HCT116 (cell line): ENCODE data around the gene ATG5. TPM values are rescaled to one million over a fixed set of nuclear protein-coding genes. Genes with fewer than 3 reads are reported as not detected.
"Not testable (repeated sequence)": the region's sequence is repeated elsewhere in the genome, so short reads cannot be mapped to it uniquely, and the experiment has no call there.

Experiments
- ATAC-seq: fragments of 200-7000 bp; cut with Tn5 transposase; 2 replicates; pipeline ENCODE4 v1.9.1; 2020; ENCODE audit warnings: mild to moderate bottlenecking, moderate library complexity
- BruUV-seq: library from RNA; stranded (reverse); fragments of 400-500 nt; replicated peaks from 2 replicates; lab custom pipeline; 2021; lab: Mats Ljungman, UMichigan
- CTCF ChIA-PET: fragments of 300-600 bp; sonication (Branson Sonifier 250); formaldehyde crosslinking; loops from one replicate; lab custom pipeline; 2021; ENCODE audit warnings: antibody characterized with exemption; lab: Charles Lee
- POLR2A ChIA-PET: fragments of 300-600, 350-600 bp; sonication (Branson Sonifier 250); formaldehyde crosslinking; loops from one replicate; lab custom pipeline; 2021; ENCODE audit warnings: antibody characterized with exemption; lab: Charles Lee
- RAD21 ChIA-PET, 2 experiments: fragments of 300-600 bp; sonication (Branson Sonifier 250); formaldehyde crosslinking; loops; one replicate each; lab custom pipeline; 2023; ENCODE audit warnings: low total read pairs in 2 of 2; ENCODE audit not compliant: uncharacterized antibody in 2 of 2, unreplicated experiment in 2 of 2, low non-redundant PET in 1 of 2; lab: Charles Lee
- DNase-seq: peaks from one replicate; pipeline ENCODE4 v3.0.0-alpha.2; 2010; ENCODE audit warnings: low read depth, low spot score
- H2AFZ ChIP-seq: fragments of 200-600 bp; shearing (Covaris generic), sonication (generic); 2 replicates; pipeline ENCODE4 v1.6.1; 2017; ENCODE audit warnings: low read depth, mixed run types, mixed read lengths, antibody characterized with exemption, low read length; ENCODE audit not compliant: poor library complexity, severe bottlenecking
- H3K27ac ChIP-seq: 2 replicates; pipeline ENCODE4 v1.5.1; 2012; ENCODE audit warnings: low read depth, low read length
- H3K27me3 ChIP-seq: fragments of 200-600 bp; sonication (generic); 2 replicates; pipeline ENCODE4 v1.6.1; 2016; ENCODE audit warnings: mixed run types, low read length, mixed read lengths; ENCODE audit not compliant: insufficient read depth
- H3K36me3 ChIP-seq, 2 experiments: fragments of 200-500 bp in 1 of 2; fragments of 200-600 bp in 1 of 2; sonication (Bioruptor generic) in 1 of 2; sonication (generic) in 1 of 2; 2 replicates each; pipeline versions ENCODE4 v1.5.1 to v1.6.1; 2014 to 2016; ENCODE audit warnings: low read length in 2 of 2, inconsistent platforms in 1 of 2, mixed read lengths in 1 of 2, mixed run types in 1 of 2; ENCODE audit not compliant: insufficient read depth in 2 of 2, control insufficient read depth in 1 of 2
- H3K4me1 ChIP-seq, 2 experiments: fragments of 200-600 bp in 1 of 2; sonication (generic) in 1 of 2; 2 replicates each; pipeline versions ENCODE4 v1.5.1 to v1.6.1; 2012 to 2017; ENCODE audit warnings: low read length in 2 of 2, inconsistent platforms in 1 of 2, mild to moderate bottlenecking in 1 of 2, mixed read lengths in 1 of 2, mixed run types in 1 of 2, moderate library complexity in 1 of 2; ENCODE audit not compliant: insufficient read depth in 2 of 2, control insufficient read depth in 1 of 2
- H3K4me2 ChIP-seq: fragments of 200-600 bp; sonication (generic); 2 replicates; pipeline ENCODE4 v1.6.1; 2017; ENCODE audit warnings: mixed run types, low read length, mixed read lengths
- H3K4me3 ChIP-seq, 2 experiments: fragments of 200-600 bp in 1 of 2; sonication (generic) in 1 of 2; replicated peaks in 1 of 2; 2 replicates each; pipeline ENCODE4 v1.5.1; 2011 to 2016; ENCODE audit warnings: low read length in 2 of 2, control low read depth in 1 of 2, low read depth in 1 of 2, mild to moderate bottlenecking in 1 of 2, mixed read lengths in 1 of 2, mixed run types in 1 of 2
- H3K79me2 ChIP-seq: fragments of 200-600 bp; sonication (generic); 2 replicates; pipeline ENCODE4 v1.6.1; 2017; ENCODE audit warnings: mild to moderate bottlenecking, mixed run types, low read length, moderate library complexity, mixed read lengths; ENCODE audit not compliant: insufficient read depth
- H3K9ac ChIP-seq: fragments of 200-600 bp; sonication (generic); 2 replicates; pipeline ENCODE4 v1.6.1; 2016; ENCODE audit warnings: low read length, mixed read lengths
- H3K9me2 ChIP-seq: fragments of 200-600 bp; sonication (generic), shearing (Covaris generic); 2 replicates; pipeline ENCODE4 v1.6.1; 2017; ENCODE audit warnings: mixed run types, mild to moderate bottlenecking, moderate library complexity; ENCODE audit not compliant: insufficient read depth
- H3K9me3 ChIP-seq, 2 experiments: fragments of 200-500 bp in 1 of 2; fragments of 200-600 bp in 1 of 2; sonication (Bioruptor generic) in 1 of 2; sonication (generic) in 1 of 2; 2 replicates each; pipeline ENCODE4 v1.6.1; 2014 to 2017; ENCODE audit warnings: low read length in 2 of 2, mixed read lengths in 2 of 2, inconsistent platforms in 1 of 2, low read depth in 1 of 2, mild to moderate bottlenecking in 1 of 2, mixed run types in 1 of 2, moderate library complexity in 1 of 2; ENCODE audit not compliant: control insufficient read depth in 1 of 2, insufficient read depth in 1 of 2
- H4K20me1 ChIP-seq: fragments of 200-600 bp; sonication (generic), shearing (Covaris generic); 2 replicates; pipeline ENCODE4 v1.6.1; 2017; ENCODE audit warnings: mixed run types, mild to moderate bottlenecking, moderate library complexity; ENCODE audit not compliant: insufficient read depth
- CEBPB ChIP-seq: IDR thresholded peaks from 2 replicates; pipeline ENCODE4 v1.6.1; 2012; ENCODE audit warnings: low read depth
- EZH2 ChIP-seq: fragments of 200-600 bp; sonication (generic); IDR thresholded peaks from 2 replicates; pipeline ENCODE4 v1.6.1; 2017; ENCODE audit warnings: antibody characterized with exemption, mixed run types
- EZH2phosphoT487 ChIP-seq: fragments of 200-600 bp; IDR thresholded peaks from 2 replicates; pipeline ENCODE4 v1.6.1; 2018; ENCODE audit warnings: antibody characterized with exemption, borderline replicate concordance
- intact Hi-C: fragments of 100-400 bp; cut with micrococcal nuclease; formaldehyde crosslinking; loops from 2 replicates; pipeline ENCODE4 v1.10.0; 2022
- total RNA-seq: library from RNA; stranded (reverse); gene quantifications from one replicate; pipeline ENCODE4 v1.2.1, GENCODE V29; 2021; ENCODE audit not compliant: unreplicated experiment

ATG5 gene
- total RNA-seq, 1 experiment from 2014 or later: 39.6 TPM

- Histone ChIP-seq H2AFZ (no peak overlapping the region), H3K79me2 (peaks cover 16% of the 10 kb centered on the region; the same call in 1 of the 2 replicates), H3K9me2 (no peaks in the 10 kb centered on the region), H3K4me1 (no peaks in the 10 kb centered on the region), H3K27ac (no peak overlapping the region), H3K4me3 (no peak overlapping the region), H3K9ac (no peak overlapping the region), H3K36me3 (no peaks in the 10 kb centered on the region), H3K4me2 (no peak overlapping the region), H3K9me3 (no peaks in the 10 kb centered on the region), H3K27me3 (no peaks in the 10 kb centered on the region), H4K20me1 (no peaks in the 10 kb centered on the region)
- POLR2A ChIA-PET: no interaction called here
- CTCF ChIA-PET: interaction anchor here (1.9 kb wide), 1 partner anchor 14 kb away, joined by 8 read pairs; no protein-coding TSS in a partner anchor
- no peak for TF ChIP-seq CEBPB
- TF ChIP-seq EZH2phosphoT487: no peak
- TF ChIP-seq EZH2: no peak
- intact Hi-C loops: no loop called here
- DNase-seq (no peak), ATAC-seq (no peak)
- RAD21 ChIA-PET: no interaction called here
- BruUV-seq: no TSS peak
Observed at GRCh38 chr6:106237286-106237685, 88.3 kb downstream of the ATG5 start.

DNA sequence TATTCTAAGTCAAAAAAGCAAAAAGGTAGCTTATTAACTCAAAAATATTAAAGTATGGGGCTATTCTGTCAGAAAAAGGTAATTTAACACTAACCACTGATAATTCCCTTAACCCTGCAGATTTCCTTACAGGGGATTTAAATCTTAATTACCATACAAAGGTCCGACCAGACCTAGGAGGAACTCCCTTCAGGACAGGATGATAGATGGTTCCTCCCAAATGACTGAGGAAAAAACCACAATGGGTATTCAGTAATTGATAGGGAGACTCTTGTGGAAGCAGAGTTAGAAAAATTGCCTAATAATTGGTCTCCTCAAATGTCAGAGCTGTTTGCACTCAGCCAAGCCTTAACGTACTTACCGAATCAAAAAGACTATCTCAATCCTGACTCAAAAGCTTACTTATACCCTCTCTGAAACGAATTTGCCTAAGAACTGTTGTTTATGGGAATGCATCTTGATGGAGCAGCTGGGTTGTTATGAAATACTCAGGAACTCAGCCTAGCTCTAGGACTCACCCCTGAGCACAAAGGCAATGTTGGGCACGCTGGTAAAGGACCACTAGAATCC lies 95.6 kb downstream of the ATG5 start:
- H3K36me3 ChIP-seq, BruUV-seq, H3K4me1 ChIP-seq, H4K20me1 ChIP-seq, H2AFZ ChIP-seq, POLR2A ChIA-PET, H3K4me3 ChIP-seq, RAD21 ChIA-PET, H3K9me2 ChIP-seq, H3K4me2 ChIP-seq, H3K27me3 ChIP-seq, H3K9ac ChIP-seq, CTCF ChIA-PET, ATAC-seq, H3K9me3 ChIP-seq, DNase-seq, H3K27ac ChIP-seq: not testable (repeated sequence)
- intact Hi-C loops: loop anchor here (2.0 kb wide), 1 partner anchor 19 kb away; no protein-coding TSS in a partner anchor
- H3K79me2 ChIP-seq: peaks cover 14% of the 10 kb centered on the region; the same call in 1 of the 2 replicates
